Bladder microvascular endothelial cell (primary cell): Measurements from ENCODE around the gene PET117. TPM values are rescaled to one million over a fixed set of nuclear protein-coding genes. Genes with fewer than 3 reads are reported as not detected.

ENCODE experiments used
- total RNA-seq: library from RNA; depleted of rRNA; stranded (reverse); fragments of >200 nt; gene quantifications from 2 replicates; pipeline ENCODE4 v1.2.3, GENCODE V29; 2014

PET117 gene, protein sequence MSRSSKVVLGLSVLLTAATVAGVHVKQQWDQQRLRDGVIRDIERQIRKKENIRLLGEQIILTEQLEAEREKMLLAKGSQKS
- total RNA-seq = 5.2 and 9.6 TPM in 2 replicates

DNA sequence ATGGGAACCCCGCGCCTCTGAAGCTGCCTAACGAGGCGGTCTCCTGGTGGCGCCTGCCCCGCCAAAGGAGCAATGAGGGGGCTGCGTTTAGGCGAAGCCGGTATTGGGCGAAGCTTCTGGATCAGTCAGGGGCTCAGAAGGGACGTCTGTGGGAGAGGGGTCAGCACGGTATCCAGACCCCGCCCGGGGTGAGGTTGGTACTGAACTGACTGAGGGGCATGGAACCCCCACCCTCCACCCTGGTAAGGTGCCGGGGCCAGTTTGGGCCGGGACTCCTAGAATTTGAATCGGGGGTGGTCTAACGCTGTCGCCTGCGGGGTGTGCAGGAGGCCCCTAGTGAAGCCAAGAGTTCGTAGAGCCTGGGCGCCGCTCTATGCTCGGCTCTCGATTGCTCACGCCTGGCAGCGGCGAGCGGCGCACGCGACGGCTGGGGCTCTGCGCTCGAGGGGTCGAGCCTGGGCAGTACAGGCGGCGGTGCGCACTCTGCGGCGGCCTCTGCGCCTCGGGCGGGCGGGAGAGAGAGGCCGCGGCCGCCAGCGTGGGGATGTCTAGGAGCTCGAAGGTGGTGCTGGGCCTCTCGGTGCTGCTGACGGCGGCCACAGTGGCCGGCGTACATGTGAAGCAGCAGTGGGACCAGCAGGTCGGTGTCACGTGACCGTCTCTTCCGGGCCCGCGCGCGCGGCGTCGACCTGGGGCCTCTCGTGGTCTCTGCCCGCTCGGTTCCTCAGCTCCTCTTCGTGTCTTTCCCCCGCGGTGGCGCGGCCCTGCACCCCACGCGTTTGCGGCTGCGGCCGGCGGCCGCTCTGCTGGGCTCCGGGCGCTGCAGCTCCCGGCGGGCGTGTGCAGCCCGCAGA is at the start of gene PET117, which contains the start of gene KAT14:
Gene PET117, plus strand, starts transcription at position 452 of the 854 bp plus-strand sequence. Its CDS starts 93 bp downstream, at position 545.
Gene KAT14, plus strand, starts transcription at position 452 of the 854 bp plus-strand sequence. CDS start 4,798 bp downstream, outside the sequence.

Other genes starting within 250 kb of the PET117 start
- 72.2 and 87.5 TPM in 2 replicates for gene SNX5, start 169.1 kb upstream of the PET117 start, total RNA-seq
- 10.5 and 11.2 TPM in 2 replicates for gene MGME1, start 168.8 kb upstream of the PET117 start, total RNA-seq
- not detected in 2 replicates for gene OVOL2, start 79.9 kb upstream of the PET117 start, total RNA-seq
- 7.0 and 10.3 TPM in 2 replicates for gene KAT14, start within 50 bp of the PET117 start, total RNA-seq
- gene ZNF133, start 150.7 kb downstream of the PET117 start, total RNA-seq = 13.9 and 20.5 TPM in 2 replicates